HG02588 (cell line): ENCODE measurements around the gene GPC5.

ENCODE experiments used
- ATAC-seq: cut with Tn5 transposase; IDR thresholded peaks from one replicate; pipeline ENCODE4 v1.9.1; 2021; ENCODE audit warnings: mild to moderate bottlenecking, moderate library complexity; ENCODE audit not compliant: unreplicated experiment

Gene GPC5

GRCh38 chr13:92122186-92122853 lies 723.9 kb downstream of the GPC5 start:
- ATAC-seq: no peak

- no peak for ATAC-seq
Observed at GRCh38 chr13:92126399-92126798, 728.0 kb downstream of the GPC5 start.

GRCh38 chr13:92135509-92135908 lies 737.1 kb downstream of the GPC5 start:
- ATAC-seq: no peak

GRCh38 chr13:92136449-92137155 lies 738.2 kb downstream of the GPC5 start:
- ATAC-seq: no peak

GRCh38 chr13:92137520-92137919 lies 739.1 kb downstream of the GPC5 start:
- ATAC-seq: no peak

GRCh38 chr13:92143766-92144165 lies 745.3 kb downstream of the GPC5 start:
- no peak for ATAC-seq

GRCh38 chr13:92150606-92151005 lies 752.2 kb downstream of the GPC5 start:
- no peak for ATAC-seq

- ATAC-seq: no peak
Observed at GRCh38 chr13:92158346-92158745, 759.9 kb downstream of the GPC5 start.

- no peak for ATAC-seq
Observed at GRCh38 chr13:92164822-92165221, 766.4 kb downstream of the GPC5 start.

- no peak for ATAC-seq
Observed at GRCh38 chr13:92172191-92172590, 773.8 kb downstream of the GPC5 start.

GRCh38 chr13:92173254-92173653 lies 774.8 kb downstream of the GPC5 start:
- no peak for ATAC-seq

GRCh38 chr13:92175330-92175729 lies 776.9 kb downstream of the GPC5 start:
- no peak for ATAC-seq

- ATAC-seq: no peak
Observed at GRCh38 chr13:92177966-92178365, 779.5 kb downstream of the GPC5 start.

- ATAC-seq: no peak
Observed at GRCh38 chr13:92179223-92179622, 780.8 kb downstream of the GPC5 start.

- ATAC-seq: peak; percentile 80
Observed at GRCh38 chr13:92187378-92187989, 789.1 kb downstream of the GPC5 start.

GRCh38 chr13:92188574-92188973 lies 790.2 kb downstream of the GPC5 start:
- no peak for ATAC-seq

- ATAC-seq: no peak
Observed at GRCh38 chr13:92196591-92197256, 798.3 kb downstream of the GPC5 start.

- no peak for ATAC-seq
Observed at GRCh38 chr13:92197669-92198068, 799.2 kb downstream of the GPC5 start.

- no peak for ATAC-seq
Observed at GRCh38 chr13:92218615-92219014, 820.2 kb downstream of the GPC5 start.

- ATAC-seq: no peak
Observed at GRCh38 chr13:92221916-92222315, 823.5 kb downstream of the GPC5 start.

- ATAC-seq: no peak
Observed at GRCh38 chr13:92224052-92224821, 825.8 kb downstream of the GPC5 start.
